PFSK-1 (cell line): ENCODE data around the gene DNAJB12.

ENCODE experiments used
- POLR2AphosphoS5 ChIP-seq: IDR thresholded peaks from 2 replicates; pipeline ENCODE4 v1.6.1; 2012; ENCODE audit warnings: low read depth, mild to moderate bottlenecking, control low read depth, low read length, moderate library complexity
- TAF1 ChIP-seq: IDR thresholded peaks from 2 replicates; pipeline ENCODE4 v1.6.1; 2012; ENCODE audit warnings: low read length, control low read depth, borderline replicate concordance; ENCODE audit not compliant: insufficient read depth

DNA sequence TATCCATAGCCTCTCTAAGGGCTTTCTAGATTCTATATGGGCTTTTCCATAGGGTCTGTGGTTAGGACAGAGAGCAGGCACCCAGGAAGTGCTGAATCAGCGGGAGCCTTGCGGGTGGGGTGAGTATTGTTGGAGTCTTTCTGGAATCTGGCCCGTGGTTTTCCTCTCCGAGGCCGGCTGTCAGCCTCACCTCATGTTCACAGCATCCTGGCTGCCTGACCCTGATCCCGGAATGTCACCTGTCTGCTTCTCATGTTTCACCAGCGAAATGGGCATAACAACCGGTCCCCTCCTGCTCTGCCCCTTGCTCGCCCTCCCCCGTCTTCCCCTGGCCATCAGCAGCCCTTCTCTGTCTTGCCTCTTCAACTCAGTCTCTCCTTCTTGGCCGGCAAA, 44.5 kb downstream of the DNAJB12 start:
- TF ChIP-seq POLR2AphosphoS5, result no peak
- no peak for TF ChIP-seq TAF1
